GM21723 (cell line): ENCODE measurements around the gene CTCFL.
"Not testable (repeated sequence)": the region's sequence is repeated elsewhere in the genome, so short reads cannot be mapped to it uniquely, and the experiment has no call there.

Experiments used
- ATAC-seq: cut with Tn5 transposase; IDR thresholded peaks from one replicate; pipeline ENCODE4 v1.9.1; 2021; ENCODE audit warnings: mild to moderate bottlenecking, moderate library complexity; ENCODE audit not compliant: unreplicated experiment

Gene CTCFL

DNA sequence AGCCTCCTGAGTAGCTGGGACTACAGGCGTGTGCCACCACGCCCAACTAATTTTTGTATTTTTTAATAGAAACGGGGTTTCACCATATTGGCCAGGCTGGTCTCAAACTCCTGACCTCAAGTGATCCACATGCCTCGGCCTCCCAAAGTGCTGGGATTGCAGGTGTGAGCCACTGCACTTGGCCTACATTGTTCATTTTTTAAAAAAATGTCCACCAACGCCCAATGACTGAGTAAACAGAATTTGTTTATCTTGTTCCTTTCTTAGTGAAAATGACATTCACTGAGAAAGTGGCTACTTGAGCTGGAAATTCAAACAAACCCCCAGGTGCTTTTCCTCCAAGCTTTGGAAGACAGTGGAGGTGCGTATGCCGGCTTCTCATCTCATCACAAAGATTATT, 13.2 kb downstream of the CTCFL start:
- not testable (repeated sequence) for ATAC-seq

DNA sequence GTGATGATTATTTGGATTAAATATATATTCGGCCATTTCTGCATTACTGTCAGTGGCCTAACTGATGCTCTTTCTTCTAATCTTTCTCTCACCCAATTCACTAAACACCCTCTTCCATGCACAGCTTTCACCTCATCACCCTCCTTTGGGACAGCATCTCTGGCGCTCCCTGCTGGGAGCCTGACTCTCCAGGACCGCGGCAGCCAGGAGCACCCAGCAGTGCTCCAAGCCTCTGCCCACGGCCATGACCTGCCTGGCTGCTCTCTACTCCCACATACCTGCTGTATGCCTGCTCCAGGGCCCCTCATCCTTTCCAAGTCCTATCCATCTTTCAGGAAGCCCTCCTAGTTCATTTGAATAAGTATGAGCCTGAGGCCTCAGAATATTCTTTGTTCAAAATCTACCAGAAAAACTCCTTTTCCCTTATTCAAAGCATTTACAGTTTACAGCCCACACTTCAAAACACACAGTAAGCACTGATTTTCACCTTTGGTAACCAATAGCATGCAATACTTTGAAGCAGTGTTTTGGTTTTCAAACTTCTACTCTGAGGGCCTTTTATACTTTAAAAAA, 15.2 kb downstream of the CTCFL start:
- no peak for ATAC-seq

DNA sequence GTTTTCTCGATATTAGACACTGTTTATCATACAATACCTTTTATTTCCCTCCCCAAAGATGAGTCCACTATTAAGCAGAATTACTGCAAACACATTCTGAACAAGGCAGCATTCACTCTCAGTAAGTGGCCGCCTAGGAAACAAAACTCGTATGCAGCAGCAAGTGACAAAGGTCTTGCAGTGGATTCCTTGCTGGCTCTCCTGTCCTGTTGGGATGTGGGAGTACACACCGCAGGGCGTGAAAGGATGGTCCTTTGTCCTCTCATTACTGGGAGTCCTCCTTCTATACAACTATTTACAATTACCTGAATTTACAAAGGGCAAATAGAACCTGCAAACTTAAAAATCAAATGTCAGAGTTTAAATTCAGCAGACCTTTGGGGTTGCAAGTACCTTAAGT, 16.1 kb downstream of the CTCFL start:
- ATAC-seq: no peak

DNA sequence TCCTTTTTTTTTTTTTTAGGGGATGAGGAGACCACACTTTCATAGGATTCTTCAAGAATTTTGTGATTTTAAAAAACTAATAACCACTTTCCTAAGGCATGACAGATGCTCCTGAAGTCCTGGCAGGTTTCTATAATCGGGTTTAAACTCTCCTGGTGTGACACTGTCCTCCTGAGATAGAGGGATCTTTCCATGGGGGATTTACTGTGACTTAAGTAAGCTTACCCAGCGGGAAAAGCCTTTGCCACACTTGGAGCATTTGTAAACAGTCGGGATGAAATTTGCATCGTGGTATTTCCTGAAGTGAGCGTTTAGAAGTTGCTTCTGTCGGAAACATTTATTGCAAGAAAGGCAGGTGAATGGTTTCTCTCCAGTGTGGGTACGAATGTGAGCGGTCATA, 16.6 kb downstream of the CTCFL start:
- no peak for ATAC-seq

DNA sequence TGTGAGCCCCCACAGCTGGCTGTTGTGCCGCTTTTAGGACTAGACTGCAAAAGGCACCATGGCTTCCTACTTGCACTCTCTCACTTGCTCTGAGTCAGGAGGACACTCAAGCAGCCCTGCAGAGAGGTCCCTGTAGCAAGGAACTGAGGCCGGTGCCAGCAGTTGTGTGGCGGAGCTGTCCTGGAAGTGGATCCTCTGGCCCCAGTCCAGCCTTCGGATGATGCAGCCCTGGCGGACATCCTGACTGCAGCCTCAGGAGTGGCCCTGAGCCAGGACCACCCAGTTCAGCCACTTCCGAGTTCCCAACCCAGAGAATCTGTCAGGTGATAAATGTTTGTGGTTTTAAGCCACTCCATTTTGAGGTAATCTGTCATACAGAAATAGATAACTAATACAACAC, 17.5 kb downstream of the CTCFL start:
- no peak for ATAC-seq

DNA sequence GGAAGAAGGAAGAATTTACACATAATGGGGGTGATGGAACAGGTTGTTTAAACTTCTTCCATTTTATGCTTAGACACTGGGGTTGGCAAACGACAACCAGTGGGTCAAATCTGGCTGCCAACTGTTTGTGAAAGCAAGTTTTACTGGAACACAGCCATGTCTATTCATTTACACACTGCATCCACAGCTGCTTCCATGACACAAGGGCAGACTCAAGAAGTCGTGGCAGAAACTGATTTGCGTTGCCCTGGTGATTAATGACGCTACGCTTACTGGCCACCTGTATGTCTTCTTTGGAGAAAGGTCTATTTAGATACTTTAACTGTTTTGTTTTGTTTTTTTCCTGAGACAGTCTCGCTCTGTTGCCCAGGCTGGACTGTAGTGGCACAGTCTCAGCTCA, 19.0 kb downstream of the CTCFL start:
- ATAC-seq: no peak

DNA sequence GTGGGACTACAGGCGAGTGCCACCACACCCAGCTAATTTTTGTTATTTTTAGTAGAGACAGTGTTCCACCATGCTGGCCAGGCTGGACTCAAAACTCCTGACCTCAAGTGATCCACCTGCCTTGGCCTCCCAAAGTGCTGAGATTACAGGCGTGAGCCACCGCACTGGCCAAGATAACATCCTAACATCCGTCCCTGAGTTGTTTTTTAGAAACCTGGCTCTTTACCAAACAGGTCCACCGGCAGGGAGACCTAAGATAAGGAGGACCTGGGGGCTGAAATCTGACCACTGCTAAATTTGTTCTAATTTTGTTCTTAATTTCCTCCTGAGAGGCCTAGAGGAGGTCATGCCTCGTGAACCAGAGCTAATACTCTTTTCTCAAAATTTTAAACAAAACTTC, 20.5 kb downstream of the CTCFL start:
- ATAC-seq: no peak

DNA sequence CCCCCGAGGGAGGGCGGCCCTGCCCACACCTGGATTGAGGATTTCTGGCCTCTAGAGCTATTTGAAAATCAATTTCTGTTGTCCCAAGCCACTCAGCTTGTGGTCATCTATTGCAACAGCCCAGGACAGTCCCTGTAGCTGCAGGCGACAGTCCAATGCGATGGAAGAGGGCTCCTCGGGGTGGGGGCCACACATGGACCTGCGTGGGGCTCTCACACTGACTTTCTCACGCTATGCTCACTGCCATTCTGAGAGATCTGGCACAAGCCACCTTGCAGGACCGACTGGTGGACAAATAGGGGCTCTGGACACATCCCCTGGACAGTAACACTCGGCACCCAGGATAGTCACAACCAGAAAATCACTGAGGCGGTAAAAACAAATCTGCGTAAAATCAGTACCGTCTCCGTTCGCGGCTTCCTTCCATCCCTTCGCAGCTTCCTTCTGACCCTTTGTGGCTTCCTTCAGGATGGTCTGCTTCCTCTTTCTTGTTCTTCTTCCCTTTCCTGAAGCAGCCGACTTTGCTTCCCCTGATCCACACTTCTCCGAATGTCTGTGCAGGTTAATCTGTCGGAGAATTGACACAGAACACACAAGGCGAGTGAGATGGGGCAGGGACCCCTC, 21.8 kb downstream of the CTCFL start:
- ATAC-seq: no peak

DNA sequence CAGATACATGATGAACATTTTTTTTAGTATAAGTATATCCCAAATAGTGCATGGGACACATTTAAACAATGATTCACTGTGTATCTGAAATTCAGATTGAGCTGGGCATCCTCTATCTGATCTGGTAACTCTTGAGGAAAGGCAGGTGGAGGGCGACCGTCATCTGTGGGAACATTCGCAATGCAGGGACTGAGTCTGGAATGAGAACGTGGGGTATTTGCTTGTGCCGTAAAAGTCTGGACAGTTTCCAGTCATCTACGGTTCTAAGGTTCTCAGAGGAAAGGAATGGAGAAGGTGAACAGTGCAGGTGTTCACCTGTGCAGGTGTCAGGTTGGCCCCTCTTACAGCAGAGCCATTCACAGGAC, 22.6 kb downstream of the CTCFL start:
- no peak for ATAC-seq

DNA sequence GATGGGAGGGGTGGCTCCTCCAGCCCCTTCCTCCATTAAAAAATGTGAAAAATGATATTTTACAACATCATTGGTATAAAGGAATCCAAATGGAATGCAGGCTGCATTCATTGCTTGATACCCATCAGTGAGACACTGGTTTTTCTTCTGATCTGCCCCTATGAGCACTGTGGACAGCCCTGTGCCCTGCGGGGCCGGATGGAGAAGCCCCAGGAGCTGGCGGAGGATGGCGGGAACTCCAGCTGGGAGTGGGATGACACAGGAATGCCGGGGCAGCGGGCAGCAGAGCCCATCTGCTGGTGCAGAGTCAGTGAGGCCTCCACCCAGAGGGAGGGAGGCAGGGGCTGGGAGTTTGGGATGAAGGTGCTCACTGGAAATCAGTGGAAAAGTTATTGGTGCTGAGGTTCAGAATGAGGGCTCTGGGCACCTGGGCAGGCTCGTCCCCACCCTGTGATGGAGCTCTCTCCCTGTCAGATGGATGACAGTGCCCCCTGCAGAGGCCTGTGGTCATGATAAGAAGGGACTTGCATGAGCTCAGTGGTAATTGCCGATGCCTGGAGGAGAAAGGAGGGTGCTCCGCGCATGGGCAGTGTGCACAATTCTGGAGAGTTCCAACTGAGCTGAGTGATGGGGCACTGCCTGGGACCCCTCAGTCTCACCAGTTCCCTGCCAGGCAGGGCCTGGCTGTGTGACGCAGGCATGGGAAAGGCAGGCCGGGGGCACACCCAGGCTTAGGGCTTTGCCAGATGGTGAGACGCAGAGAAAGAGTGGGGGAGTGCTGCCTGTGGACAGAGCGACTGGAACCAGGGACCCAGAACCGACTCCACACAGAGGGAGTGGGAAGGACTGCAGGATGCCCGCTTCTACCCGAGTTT, 23.2 kb downstream of the CTCFL start:
- no peak for ATAC-seq

DNA sequence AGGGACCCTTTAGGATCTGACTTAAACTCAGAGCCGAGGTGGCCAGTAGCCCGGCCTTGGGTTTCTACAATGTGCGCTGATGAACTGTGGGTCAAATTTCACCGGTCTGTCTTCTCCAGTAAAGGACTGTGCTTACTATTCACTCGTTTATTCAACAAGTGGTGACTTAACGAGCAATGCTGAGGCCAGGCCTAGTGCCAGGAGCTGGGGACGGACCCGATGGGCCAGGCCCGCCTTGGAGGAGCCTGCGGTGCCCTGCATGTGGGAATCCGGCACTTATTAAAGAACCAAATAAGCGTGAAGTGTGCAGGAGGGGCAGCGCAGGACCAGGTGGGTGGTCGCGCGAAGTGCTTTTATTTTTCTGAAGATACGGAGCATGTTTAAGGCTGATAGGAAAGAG, 24.0 kb downstream of the CTCFL start:
- ATAC-seq: no peak

DNA sequence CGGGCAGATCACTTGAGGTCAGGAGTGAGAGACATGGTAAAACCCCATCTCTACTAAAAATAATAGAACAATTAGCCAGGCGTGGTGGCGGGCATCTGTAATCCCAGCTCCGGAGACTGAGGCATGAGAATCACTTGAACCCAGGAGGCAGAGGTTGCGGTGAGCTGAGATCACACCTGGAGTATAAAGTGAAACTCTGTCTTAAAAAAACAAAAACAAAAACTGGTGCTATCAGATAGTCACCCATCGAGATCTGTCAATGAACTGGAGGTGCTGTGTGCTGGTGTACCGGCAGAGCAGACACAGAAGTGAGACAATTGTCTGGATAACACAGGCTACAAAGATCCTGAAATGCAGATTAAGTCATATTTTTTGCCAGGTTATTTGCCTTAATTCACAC, 24.7 kb downstream of the CTCFL start:
- no peak for ATAC-seq

DNA sequence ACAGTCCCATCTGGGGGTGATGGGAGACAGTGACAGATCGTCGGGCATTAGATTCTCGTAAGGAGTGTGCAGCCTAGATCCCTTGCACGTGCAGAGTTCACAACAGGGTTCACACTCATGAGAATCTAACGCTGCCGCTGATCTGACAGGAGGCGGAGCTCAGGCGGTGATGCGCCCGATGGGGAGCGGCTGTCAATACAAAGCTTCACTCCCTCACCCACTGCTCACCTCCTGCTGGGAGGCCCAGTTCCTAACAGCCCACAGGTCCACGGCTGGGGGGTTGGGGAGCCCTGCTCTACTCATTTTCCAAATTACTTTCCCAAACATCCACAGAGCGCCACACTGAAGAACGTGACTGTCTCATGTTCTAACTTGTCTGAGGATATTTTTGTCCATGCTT, 25.3 kb downstream of the CTCFL start:
- ATAC-seq: no peak

DNA sequence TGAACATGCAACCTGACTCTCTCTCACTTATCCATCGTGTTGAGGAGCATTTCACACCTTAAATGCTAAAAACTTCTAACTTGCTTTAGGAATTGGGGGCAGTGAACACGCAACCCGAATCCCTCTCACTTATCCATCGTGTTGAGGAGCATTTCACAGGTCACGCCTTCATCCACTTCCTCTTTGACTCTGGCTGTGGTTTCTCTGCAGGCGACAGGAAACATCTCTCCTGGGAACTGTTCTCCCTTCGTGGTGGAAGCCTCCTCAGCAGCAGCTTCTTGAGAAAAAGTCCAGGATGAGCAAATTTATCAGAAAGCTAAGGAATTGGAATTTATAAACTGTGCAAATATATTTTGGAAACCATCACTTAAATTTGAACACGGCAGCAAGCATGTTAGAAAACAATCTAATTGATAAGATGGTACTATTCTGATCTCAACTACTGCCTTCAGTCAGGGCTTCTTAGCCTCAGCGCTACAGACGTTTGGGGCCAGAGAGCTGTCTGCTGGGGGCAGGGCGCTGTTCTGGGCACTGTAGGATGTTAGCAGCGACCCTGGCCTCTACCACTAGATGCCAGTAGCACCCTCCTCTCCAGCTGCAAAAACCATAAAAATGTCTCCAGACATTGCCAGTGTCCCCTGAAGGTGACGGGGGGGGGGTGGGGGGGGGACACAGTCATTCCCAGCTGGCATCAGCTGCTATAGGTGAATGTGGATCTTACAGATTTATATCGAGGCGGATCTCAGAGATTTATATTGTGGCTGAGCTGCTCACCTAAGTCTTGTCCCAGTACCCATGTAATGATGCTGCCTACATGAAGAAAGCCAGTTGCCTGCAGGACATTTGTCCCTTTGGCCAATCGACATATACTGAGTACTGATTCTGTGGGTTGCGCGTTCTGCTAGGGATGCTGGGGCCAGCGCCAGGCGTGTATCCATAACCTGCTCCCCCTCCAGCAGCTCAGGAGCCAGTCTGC, 26.2 kb downstream of the CTCFL start:
- ATAC-seq: no peak

DNA sequence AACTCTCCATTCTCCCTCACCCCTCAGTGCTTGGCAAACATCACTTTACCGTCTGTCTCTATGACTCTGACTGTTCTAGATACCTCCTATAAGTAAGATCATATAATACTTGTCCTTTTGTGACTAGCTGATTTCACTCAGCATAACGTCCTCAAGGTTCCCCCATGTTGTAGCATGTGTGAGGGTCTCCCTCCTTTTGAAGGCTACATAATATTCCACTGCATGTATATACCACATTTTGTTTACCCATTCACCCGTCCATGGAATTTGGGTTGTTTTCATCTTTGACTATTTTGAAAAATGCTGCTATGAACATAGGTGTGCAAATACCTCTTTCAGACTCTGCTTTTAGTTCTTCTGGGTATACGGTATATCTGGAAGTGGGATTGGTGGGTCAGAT, 28.3 kb downstream of the CTCFL start:
- ATAC-seq: no peak

DNA sequence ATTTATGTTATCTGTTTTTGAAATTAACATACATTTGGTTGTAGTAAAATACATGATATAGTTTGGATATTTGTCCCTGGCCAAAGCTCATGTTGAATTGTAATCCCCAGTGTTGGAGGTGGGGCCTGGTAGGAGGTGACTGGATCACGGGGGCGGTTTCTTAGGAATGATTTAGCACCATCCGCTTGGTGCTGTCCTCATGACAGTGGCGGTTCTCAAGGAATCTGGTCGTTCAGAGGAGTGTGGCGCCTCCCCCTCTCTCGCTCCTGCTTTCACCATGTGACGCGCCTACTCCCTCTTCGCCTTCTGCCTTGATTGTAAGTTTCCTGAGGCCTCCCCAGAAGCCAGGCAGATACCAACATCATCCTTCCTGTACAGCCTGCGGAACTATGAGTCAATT, 29.0 kb downstream of the CTCFL start:
- no peak for ATAC-seq

DNA sequence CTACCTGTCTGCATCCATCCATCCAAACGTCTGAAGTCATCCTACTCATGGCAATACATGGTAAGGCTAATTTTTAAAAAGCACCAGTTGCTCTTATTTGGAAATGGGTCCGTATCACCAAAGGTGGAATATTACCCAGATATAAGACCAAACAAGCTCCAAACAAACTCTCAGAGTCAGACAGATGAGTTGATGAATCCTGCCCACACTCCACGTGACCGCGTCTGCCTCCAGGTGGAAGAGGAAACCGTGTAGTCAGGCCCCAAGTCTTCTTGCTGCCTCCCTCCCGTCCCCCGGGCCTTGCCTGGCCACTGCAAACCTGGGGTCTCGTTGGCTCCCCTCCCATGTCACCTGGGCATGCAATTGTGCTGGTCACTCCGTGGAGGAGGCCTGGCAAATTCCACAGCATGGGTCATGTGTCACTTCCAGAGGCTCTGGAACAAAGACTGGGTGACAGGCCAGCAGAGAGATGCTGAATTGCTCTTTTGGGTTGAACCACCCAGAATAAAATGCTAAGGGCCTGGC, 31.8 kb downstream of the CTCFL start:
- no peak for ATAC-seq

DNA sequence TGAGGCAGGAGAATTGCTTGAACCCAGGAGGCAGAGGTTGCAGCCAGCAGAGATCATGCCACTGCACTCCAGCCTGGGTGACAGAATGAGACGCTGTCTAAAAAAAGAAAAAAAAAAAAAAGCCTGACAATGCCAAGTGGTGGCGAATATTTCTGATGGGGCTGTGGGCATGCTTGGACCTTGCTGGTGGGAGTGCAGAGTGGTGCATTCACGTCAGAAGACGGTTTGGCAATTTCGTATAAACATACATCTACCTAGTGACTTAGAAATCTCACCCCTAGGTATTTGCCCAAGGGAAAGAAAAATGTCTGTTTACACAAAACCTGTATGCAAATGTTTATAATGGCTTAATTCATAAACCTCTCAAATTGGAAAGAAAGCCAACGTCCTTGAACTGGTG, 33.6 kb downstream of the CTCFL start:
- no peak for ATAC-seq

DNA sequence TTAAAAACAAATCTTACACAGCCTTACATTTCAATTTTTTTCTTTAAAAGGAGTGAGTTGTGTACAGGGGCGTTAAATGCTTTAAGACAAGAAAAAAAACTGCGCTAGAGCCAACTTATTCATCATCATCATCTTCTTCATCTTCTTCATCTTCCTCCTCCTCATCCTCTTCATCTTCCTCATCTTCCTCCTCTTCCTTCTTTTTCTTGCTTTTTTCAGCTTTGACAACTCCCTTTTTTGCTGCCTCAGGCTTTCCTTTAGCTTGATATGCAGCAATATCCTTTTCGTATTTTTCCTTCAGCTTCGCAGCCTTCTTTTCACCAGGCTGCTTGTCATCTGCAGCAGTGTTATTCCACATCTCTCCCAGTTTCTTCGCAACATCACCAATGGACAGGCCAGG, 36.7 kb downstream of the CTCFL start:
- ATAC-seq: not testable (repeated sequence)

DNA sequence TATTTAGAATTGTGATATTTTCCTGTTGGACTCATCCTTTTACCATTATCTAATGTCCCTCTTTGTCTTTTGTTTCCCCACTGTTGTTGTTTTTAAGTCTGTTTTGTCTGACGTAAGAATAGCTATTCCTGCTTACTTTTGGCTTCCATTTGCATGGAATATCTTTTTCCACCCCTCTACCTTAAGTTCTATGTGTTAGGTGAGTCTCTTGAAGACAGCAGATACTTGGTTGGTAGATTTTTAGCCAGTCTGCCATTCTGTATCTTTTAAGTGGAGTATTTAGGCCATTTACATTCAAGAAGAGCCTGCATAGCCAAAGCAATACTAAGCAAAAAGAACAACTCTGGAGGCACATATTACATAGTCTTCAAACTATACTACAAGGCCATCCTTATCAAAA, 39.2 kb downstream of the CTCFL start:
- no peak for ATAC-seq

DNA sequence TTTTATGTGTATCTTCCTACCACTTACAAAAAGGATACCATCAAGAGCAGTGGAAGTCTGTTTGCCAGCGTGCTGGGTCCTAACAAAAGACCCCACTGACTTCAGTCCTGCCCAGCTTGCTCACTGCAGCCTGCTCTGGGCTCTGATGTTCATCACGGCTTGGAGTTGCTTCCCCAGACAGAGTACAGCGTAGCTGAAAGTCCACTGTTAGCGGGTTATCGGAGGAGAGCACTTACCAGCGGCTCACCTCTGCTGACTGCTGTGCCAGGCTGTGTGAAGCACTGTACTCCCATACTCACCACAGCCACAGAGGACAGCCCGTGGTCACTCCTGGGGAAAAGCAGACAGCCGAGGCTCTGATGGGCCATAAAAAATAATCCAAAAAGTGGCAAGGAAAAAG, 40.2 kb downstream of the CTCFL start:
- no peak for ATAC-seq
